ENCODE measurements around the gene RNU6-1. TPM values are rescaled to one million over a fixed set of nuclear protein-coding genes. Genes with fewer than 3 reads are reported as not detected.
A peak's percentile ranks its signal among the peaks of the same experiment; 100 is the strongest.

Gene RNU6-1
- total and polyA plus RNA-seq, 2 donors (not counting 3 experiments of a cell fraction or from before 2014, with no cell fraction given), result not detected

GRCh38 chr15:67824197-67824968, 15.5 kb downstream of the RNU6-1 start:
- intact Hi-C loops (cut with micrococcal nuclease), result no loop called here
- dilution Hi-C loops (cut with MboI; ENCODE audit: extremely low pct_ligation_motif_present, low sequenced_read_pairs), result no loop called here
- peaks cover 2% of the 10 kb centered on the region for H3K4me1 ChIP-seq (ENCODE audit: control insufficient read depth, extremely low read depth, insufficient read depth, low read length)
- POLR2A ChIA-PET, result no interaction called here
- no peaks in the 10 kb centered on the region for H3K9me3 ChIP-seq (replicated peaks; ENCODE audit: control insufficient read depth, insufficient read depth, low read length)
- FAIRE-seq, result no peak
- H3K4me3 ChIP-seq (replicated peaks in 1 of 3; ENCODE audit: insufficient read depth in 1 of 3, low read depth in 1 of 3, low read length in 3 of 3), result no peak overlapping the region
- peaks cover 76 to 98% of the 10 kb centered on the region in 2 experiments for H3K27me3 ChIP-seq (ENCODE audit: control insufficient read depth in 2 of 2, insufficient read depth in 2 of 2, low read length in 2 of 2)
- H4K20me1 ChIP-seq (replicated peaks; ENCODE audit: control insufficient read depth, extremely low read depth, insufficient read depth, low read length), result no peaks in the 10 kb centered on the region
- no peak overlapping the region for H3K9ac ChIP-seq (replicated peaks; ENCODE audit: extremely low read depth, insufficient read depth, low read length)
- BruUV-seq (replicated peaks), result no TSS peak
- H2AFZ ChIP-seq (ENCODE audit: low read depth, low read length), result no peak overlapping the region
- H3K36me3 ChIP-seq (ENCODE audit: control insufficient read depth in 2 of 2, extremely low read depth in 1 of 2, insufficient read depth in 2 of 2, low read length in 2 of 2), result no peaks in the 10 kb centered on the region
- H3K79me2 ChIP-seq (ENCODE audit: control insufficient read depth, insufficient read depth, low read length), result no peaks in the 10 kb centered on the region
- no peak for TF ChIP-seq MYC (IDR thresholded peaks at IDR 0.05; ENCODE audit: low read depth, low read length)
- TF ChIP-seq EZH2 (IDR thresholded peaks at IDR 0.05; ENCODE audit: borderline replicate concordance, low read depth, low read length, severe bottlenecking), result peak; percentile 13
- H3K4me2 ChIP-seq (ENCODE audit: insufficient read depth, low read length), result no peak overlapping the region
- no peak for DNase-seq (ENCODE audit: low read depth, low spot score)
- CTCF ChIA-PET, result interaction anchor here (1.0 to 1.5 kb wide), 5 partner anchors 12 to 878 kb away, joined by 3 to 6 read pairs (median 3); no protein-coding TSS in a partner anchor
- no peak overlapping the region for H3K27ac ChIP-seq (ENCODE audit: insufficient read depth, low read depth, low read length)
- H3K9me1 ChIP-seq (replicated peaks; ENCODE audit: control insufficient read depth, extremely low read depth, insufficient read depth, low read length), result no peaks in the 10 kb centered on the region

- Histone ChIP-seq H3K36me3 (ENCODE audit: control insufficient read depth in 2 of 2, extremely low read depth in 1 of 2, insufficient read depth in 2 of 2, low read length in 2 of 2) (no peaks in the 10 kb centered on the region), H3K9me1 (replicated peaks; ENCODE audit: control insufficient read depth, extremely low read depth, insufficient read depth, low read length) (no peaks in the 10 kb centered on the region), H3K27ac (ENCODE audit: insufficient read depth, low read depth, low read length) (no peak overlapping the region), H3K9me3 (replicated peaks; ENCODE audit: control insufficient read depth, insufficient read depth, low read length) (no peaks in the 10 kb centered on the region), H3K4me2 (ENCODE audit: insufficient read depth, low read length) (no peak overlapping the region), H3K4me3 (replicated peaks in 1 of 3; ENCODE audit: insufficient read depth in 1 of 3, low read depth in 1 of 3, low read length in 3 of 3) (no peak overlapping the region), H3K27me3 (ENCODE audit: control insufficient read depth in 2 of 2, insufficient read depth in 2 of 2, low read length in 2 of 2) (peaks cover 78 to 96% of the 10 kb centered on the region in 2 experiments), H3K9ac (replicated peaks; ENCODE audit: extremely low read depth, insufficient read depth, low read length) (no peak overlapping the region), H4K20me1 (replicated peaks; ENCODE audit: control insufficient read depth, extremely low read depth, insufficient read depth, low read length) (no peaks in the 10 kb centered on the region), H3K4me1 (ENCODE audit: control insufficient read depth, extremely low read depth, insufficient read depth, low read length) (peaks cover 2% of the 10 kb centered on the region), H2AFZ (ENCODE audit: low read depth, low read length) (no peak overlapping the region), H3K79me2 (ENCODE audit: control insufficient read depth, insufficient read depth, low read length) (no peaks in the 10 kb centered on the region)
- dilution Hi-C loops (cut with MboI; ENCODE audit: extremely low pct_ligation_motif_present, low sequenced_read_pairs), result no loop called here
- intact Hi-C loops (cut with micrococcal nuclease), result no loop called here
- no peak for TF ChIP-seq MYC (IDR thresholded peaks at IDR 0.05; ENCODE audit: low read depth, low read length)
- peak; percentile 99 for TF ChIP-seq EZH2 (IDR thresholded peaks at IDR 0.05; ENCODE audit: borderline replicate concordance, low read depth, low read length, severe bottlenecking)
- CTCF ChIA-PET, result interaction anchor here (1.0 to 1.5 kb wide), 3 partner anchors 12 to 210 kb away, joined by 3 to 4 read pairs (median 3); no protein-coding TSS in a partner anchor
- POLR2A ChIA-PET, result no interaction called here
- no TSS peak for BruUV-seq (replicated peaks)
- DNase-seq (ENCODE audit: low read depth, low spot score), result no peak
- FAIRE-seq, result no peak
Measured at GRCh38 chr15:67823314-67824196, 16.3 kb downstream of the RNU6-1 start.

Measured in endothelial cell of umbilical vein (primary cell).